Measurements from ENCODE around the gene GDA.
"Not testable (repeated sequence)": the region's sequence is repeated elsewhere in the genome, so short reads cannot be mapped to it uniquely, and the experiment has no call there.

Gene GDA

GRCh38 chr9:72211047-72211446 lies 61.8 kb downstream of the GDA start:
- no peak for DNase-seq

- DNase-seq, result no peak
Measured at GRCh38 chr9:72213906-72214305, 64.7 kb downstream of the GDA start.

GRCh38 chr9:72217306-72217842 lies 68.1 kb downstream of the GDA start:
- DNase-seq, result no peak

GRCh38 chr9:72220589-72220988 lies 71.3 kb downstream of the GDA start:
- DNase-seq, result no peak

- no peak for DNase-seq
Measured at GRCh38 chr9:72226146-72226812, 77.0 kb downstream of the GDA start.

GRCh38 chr9:72228282-72228681 lies 79.0 kb downstream of the GDA start:
- no peak for DNase-seq

GRCh38 chr9:72232778-72233177 lies 83.5 kb downstream of the GDA start:
- DNase-seq, result no peak

GRCh38 chr9:72247549-72247948 lies 98.3 kb downstream of the GDA start:
- no peak for DNase-seq

GRCh38 chr9:72251589-72251988 lies 102.3 kb downstream of the GDA start:
- DNase-seq, result no peak

- no peak for DNase-seq
Measured at GRCh38 chr9:72254901-72255545, 105.8 kb downstream of the GDA start.

GRCh38 chr9:72255569-72255968 lies 106.3 kb downstream of the GDA start:
- DNase-seq, result no peak

GRCh38 chr9:72256931-72257330 lies 107.7 kb downstream of the GDA start:
- DNase-seq, result no peak

GRCh38 chr9:72257814-72258213 lies 108.6 kb downstream of the GDA start:
- no peak for DNase-seq

GRCh38 chr9:72262063-72262462 lies 112.8 kb downstream of the GDA start:
- no peak for DNase-seq

- DNase-seq, result no peak
Measured at GRCh38 chr9:72263572-72263971, 114.3 kb downstream of the GDA start.

GRCh38 chr9:72268961-72269360 lies 119.7 kb downstream of the GDA start:
- no peak for DNase-seq

- not testable (repeated sequence) for DNase-seq
Measured at GRCh38 chr9:72270359-72270758, 121.1 kb downstream of the GDA start.

GRCh38 chr9:72271613-72272478 lies 122.6 kb downstream of the GDA start:
- DNase-seq, result no peak

- DNase-seq, result no peak
Measured at GRCh38 chr9:72274441-72274840, 125.2 kb downstream of the GDA start.

- DNase-seq, result no peak
Measured at GRCh38 chr9:72274916-72275315, 125.7 kb downstream of the GDA start.

GRCh38 chr9:72276429-72276828 lies 127.2 kb downstream of the GDA start:
- no peak for DNase-seq

- DNase-seq, result no peak
Measured at GRCh38 chr9:72278959-72279358, 129.7 kb downstream of the GDA start.

- DNase-seq, result peak; percentile 10 to 57 (median 26)
Measured at GRCh38 chr9:72280913-72281500, 131.8 kb downstream of the GDA start.

Measured in activated naive CD4-positive, alpha-beta T cell (primary cell).